CMK (cell line): Measurements from ENCODE around the gene EZH1.
A peak's percentile ranks its signal among the peaks of the same experiment; 100 is the strongest.

Source experiments
- DNase-seq: peaks from one replicate; pipeline ENCODE4 v3.0.0-alpha.2; 2010; ENCODE audit warnings: low read depth

Gene EZH1

DNA sequence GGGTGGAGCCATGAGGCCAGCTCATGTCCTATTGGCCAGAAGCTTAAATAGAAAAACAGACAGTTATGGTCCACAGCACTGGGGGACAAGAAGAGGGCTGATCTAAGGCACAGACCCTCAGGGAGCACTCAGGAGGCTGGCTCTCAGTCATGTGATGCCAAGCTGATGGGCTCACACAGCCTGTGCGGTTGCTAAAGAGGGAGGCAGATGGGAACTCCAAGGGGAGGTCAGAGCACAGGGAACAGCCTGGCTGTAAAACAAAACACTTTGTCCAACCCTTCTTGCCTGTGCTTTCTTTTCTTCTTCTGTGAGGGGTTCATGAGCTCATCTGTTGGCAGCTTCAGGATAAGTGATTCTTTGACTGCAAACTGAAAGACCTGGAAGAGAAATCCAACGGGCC is 35.3 kb downstream of the EZH1 start:
- DNase-seq = no peak

DNA sequence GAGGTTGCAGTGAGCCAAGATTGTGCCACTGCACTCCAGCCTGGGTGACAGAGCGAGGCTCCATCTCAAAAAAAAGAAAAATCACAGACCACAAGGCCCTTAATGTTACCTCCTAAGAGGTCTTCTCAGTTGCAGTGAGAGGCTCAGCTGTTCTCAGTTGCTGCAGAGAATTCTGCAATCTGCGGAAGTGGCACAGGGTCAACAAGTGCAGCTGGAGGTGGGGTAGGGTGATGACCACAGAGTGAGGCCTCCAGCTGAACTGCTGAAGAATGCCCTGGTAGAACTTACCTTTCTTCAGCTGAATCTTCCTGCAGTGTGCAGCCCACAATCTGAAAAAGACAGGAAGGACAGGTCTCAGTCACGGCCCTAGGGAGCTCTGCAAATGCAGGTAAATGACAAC is 36.3 kb downstream of the EZH1 start:
- DNase-seq = no peak

DNA sequence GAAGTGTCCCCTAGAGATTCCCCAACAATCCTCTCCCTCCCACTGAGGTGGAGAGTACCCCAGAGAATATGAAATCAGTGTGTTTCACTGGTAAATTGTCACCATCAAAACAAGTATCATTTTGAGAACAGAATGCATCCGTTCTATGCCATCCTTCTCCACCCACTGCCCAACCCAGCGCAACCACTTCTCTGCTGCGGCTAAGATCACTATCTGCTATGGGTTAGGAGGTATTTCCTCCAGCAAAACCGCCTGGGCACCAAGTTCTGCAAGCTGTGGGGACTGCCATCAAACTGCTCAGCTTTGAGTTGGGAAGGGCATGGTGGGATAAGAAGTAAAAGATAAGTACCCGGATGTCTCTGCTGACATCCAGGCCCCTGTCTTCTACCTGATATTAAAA is 38.1 kb downstream of the EZH1 start:
- DNase-seq = peak; percentile 54

DNA sequence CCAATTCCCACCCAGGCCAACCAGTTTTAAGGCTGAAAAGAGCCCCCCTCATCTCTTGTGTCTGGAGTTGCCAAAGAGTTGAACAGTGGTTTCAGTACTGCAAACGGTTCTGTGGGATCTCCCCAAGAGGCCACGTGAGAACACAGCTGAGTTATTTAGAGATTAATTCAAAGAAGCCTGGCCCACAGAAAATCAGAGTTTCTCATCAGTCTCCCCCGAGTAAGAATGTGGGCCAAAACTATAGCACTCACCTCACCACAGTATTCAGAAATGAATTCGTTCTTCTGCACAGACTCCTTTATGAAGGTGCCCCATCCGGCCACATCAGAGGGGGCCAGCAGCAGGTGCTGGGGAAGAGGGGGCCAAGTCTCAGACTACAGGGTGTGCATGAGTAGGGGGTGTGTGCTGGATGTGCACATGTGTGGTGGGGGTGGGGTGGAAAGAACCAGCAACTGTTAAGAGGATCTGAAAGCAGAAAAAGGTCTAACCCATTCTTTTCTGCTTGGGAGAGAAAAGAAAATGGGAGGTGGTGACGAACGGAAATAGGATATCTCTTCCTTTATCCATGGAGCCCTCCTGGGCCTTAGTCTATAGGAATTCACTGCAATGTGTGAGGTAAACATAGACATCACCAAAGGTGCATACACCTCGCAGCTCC is 39.9 kb downstream of the EZH1 start:
- DNase-seq = no peak

DNA sequence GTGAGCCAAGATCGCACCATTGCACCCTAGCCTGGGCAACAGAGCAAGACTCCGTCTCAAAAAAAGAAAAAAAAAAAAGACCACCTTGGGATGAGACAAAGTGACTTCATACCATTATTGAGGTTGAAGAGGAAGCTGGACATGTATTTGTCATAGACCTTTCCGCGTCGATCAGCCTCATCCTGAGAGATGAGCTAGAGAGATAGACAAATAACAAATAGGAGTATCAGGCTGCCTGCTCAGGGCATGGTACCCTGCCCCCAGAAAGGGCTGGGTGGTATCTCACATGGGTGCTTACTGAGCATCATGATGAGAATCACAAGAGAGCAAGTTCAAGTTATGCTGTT is 40.4 kb downstream of the EZH1 start:
- no peak for DNase-seq

GRCh38 chr17:42702446-42702845 is 42.4 kb downstream of the EZH1 start:
- DNase-seq = no peak

DNA sequence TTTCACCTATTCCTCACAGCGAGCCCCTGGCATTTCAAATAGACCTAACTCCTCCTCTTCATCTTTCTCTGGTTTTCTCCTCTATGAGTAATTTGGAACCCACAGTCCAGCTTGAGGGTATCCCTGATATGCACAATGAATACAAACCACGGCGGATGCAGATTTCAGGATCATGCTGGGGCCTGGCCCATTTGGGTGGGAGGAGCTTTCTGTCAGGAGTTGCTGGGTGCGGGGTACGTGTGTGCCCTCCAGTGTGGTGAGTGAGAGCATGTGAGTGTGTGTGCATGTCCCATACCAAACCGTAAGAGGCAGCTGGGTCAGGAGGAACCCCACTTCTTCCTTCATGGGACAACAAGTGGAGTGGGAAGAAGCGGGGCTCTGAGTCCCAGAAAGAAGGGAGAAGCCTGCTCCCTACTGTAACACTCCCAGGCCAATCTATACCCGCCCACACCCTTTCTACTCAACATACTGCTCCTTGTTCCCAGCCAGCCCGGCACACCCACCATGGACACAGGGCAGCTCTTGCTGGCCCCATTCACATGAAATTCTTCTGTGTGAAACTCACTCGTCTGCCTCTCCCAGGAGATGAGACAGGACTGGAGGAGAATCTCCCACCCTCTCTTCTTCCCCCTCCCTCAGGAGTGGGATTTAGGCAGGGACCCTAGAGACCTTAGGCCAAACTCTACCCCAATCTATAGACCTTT is 44.1 kb downstream of the EZH1 start:
- DNase-seq = no peak

DNA sequence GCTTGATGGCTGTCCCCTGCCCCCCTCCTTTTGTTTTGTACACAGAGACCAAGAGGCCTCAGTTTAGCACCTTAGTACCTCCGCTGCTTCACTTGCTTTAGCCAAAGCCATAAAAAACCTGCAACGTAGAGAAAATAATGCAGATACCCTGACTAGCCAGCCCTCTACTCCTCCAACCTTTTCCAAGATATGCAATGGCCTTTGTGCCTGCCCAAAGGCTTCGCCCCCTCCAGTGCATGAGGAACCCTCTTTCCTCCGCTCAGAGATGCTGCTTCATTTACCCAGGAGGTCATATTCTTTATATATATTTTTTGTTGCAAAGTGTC is 45.5 kb downstream of the EZH1 start:
- no peak for DNase-seq

- peak; percentile 59 for DNase-seq
Observed at GRCh38 chr17:42698736-42699414, 46.0 kb downstream of the EZH1 start.

GRCh38 chr17:42697108-42697811 is 47.6 kb downstream of the EZH1 start:
- DNase-seq = no peak

DNA sequence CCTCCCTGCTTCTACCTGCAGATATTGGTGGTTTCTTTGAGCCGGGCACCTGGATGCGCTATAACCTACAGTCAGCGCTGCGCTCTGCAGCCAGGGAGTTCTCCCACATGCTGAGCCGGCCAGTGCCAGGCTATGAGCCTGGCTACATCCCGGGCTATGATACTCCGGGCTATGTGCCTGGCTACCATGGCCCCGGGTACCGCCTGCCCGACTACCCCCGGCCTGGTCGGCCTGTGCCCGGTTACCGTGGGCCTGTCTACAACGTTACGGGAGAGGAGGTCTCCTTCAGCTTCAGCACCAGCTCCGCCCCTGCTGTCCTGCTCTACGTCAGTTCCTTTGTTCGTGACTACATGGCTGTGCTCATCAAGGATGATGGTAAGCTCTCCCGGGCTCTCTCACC is 49.3 kb downstream of the EZH1 start:
- no peak for DNase-seq

- no peak for DNase-seq
Observed at GRCh38 chr17:42694524-42694923, 50.3 kb downstream of the EZH1 start.

DNA sequence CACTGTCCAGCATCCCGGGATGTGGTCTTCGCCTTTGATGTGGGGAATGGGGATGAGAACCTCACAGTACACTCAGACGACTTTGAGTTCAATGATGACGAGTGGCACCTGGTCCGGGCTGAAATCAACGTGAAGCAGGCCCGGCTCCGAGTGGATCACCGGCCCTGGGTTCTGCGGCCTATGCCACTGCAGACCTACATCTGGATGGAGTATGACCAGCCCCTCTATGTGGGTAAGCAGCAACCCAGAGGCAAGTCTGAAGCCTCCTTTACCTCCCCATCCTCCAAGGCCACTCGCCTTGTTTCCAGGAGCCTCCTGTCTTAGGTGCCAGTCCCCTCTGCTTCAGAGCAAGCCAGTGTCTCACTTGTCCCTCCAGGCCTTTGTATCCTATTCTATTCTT is 52.4 kb downstream of the EZH1 start:
- DNase-seq = no peak

DNA sequence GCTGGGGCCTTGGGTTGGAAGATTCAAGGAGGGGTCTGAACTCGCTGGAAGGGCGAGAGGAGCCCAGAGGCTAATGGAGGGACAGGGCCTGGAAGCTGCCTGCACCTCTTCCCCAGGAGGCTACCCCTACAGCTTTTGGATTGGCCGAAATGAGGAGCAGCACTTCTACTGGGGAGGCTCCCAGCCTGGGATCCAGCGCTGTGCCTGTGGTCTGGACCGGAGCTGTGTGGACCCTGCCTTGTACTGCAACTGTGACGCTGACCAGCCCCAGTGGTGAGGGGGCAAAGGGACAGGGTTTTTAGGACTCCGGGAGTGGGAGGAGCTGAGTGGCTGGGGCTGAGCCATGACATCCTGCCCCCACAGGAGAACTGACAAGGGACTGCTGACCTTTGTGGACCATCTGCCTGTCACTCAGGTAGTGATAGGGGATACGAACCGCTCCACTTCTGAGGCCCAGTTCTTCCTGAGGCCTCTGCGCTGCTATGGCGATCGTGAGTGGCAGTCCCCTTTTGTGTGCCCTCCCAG is 53.8 kb downstream of the EZH1 start:
- DNase-seq = no peak

- no peak for DNase-seq
Observed at GRCh38 chr17:42690596-42690995, 54.2 kb downstream of the EZH1 start.

- no peak for DNase-seq
Observed at GRCh38 chr17:42687707-42688320, 57.0 kb downstream of the EZH1 start.

DNA sequence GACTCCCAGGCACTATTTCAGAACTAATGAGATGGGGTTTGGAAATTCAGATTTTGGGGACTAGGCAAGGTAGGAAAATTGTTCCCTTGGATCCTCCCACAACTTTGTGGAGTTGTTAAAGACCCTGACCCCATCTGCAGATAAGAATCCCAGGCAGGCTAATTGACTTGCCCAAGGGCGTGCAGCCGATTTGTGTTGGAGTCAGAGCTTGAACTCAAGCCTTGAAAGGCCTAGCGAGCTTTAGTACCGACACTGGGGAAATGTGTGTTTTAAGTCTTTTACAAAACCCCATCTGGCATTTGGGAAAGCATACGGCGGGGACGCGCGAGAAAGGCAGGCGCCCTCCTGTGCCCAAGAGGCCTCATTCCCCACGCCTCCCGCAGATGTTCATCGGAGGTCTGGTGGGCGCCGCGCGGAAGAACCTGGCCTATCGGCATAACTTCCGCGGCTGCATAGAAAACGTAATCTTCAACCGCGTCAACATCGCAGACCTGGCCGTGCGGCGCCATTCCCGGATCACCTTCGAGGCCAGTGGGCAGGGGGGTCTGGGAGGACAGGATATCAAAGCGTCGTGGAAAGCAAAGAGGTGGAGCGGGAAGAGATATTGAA is 58.2 kb downstream of the EZH1 start:
- DNase-seq = no peak

- no peak for DNase-seq
Observed at GRCh38 chr17:42685831-42686230, 59.0 kb downstream of the EZH1 start.

GRCh38 chr17:42684929-42685556 is 59.8 kb downstream of the EZH1 start:
- DNase-seq = no peak

DNA sequence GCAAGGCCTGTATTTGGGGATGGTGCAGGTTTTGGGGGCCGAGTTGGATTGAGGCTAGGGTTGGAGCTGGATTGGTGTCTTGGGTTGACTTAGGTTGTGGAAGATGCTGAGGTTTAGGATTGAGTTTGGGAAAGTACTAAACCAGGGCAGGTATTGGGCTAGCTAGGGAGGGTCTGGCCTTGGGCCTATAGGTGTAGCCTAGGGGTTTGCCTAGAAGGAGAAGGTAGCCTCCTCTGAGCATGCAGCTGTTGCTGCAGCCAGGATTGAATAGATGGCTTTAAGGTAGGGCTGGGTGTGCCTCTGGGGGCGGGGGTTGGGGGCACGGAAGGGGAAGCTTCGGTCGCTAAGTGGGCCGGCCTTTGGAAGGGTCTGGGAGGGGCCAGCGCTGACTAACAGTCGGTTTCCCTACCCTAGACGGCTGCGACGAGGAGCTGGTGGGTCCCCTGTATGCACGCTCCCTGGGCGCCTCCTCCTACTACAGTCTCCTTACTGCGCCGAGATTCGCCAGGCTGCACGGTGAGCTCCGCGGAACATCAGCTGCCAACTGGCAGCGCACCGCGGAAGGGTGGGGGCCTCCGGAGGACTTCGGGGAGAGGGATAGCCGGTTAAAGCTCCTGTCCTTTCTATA is 61.3 kb downstream of the EZH1 start:
- DNase-seq = no peak
